Esophagus muscularis mucosa (tissue), 4 donors: ENCODE data around the gene DMXL2. TPM values are rescaled to one million over a fixed set of nuclear protein-coding genes. Genes with fewer than 3 reads are reported as not detected.
"Not testable (repeated sequence)": the region's sequence is repeated elsewhere in the genome, so short reads cannot be mapped to it uniquely, and the experiment has no call there.

ENCODE experiments used
- DNase-seq: peaks from one replicate; pipeline ENCODE4 v3.0.0-alpha.2; 2017; ENCODE audit errors: extremely low spot score
- H3K27ac ChIP-seq, 4 donors: fragments of 200-600 bp; sonication (generic); replicated peaks in 1 of 4; 1 replicate in 3 of 4; 2 replicates in 1 of 4; pipeline ENCODE4 v1.5.1; 2016 to 2019; ENCODE audit warnings: mild to moderate bottlenecking in 1 of 4
- H3K27me3 ChIP-seq, 4 donors: fragments of 200-600 bp; sonication (generic); one replicate each; pipeline versions ENCODE4 v1.5.1 to v1.6.0; 2016 to 2019
- H3K36me3 ChIP-seq, 4 donors: fragments of 200-600 bp; sonication (generic); one replicate each; pipeline ENCODE4 v1.5.1; 2016 to 2019
- H3K4me1 ChIP-seq, 4 donors: fragments of 200-600 bp; sonication (generic); one replicate each; pipeline ENCODE4 v1.5.1; 2016 to 2019
- H3K4me3 ChIP-seq, 4 donors: fragments of 200-600 bp; sonication (generic); 1 replicate in 2 of 4; 2 replicates in 2 of 4; pipeline ENCODE4 v1.5.1; 2016 to 2019; ENCODE audit warnings: mild to moderate bottlenecking in 4 of 4, moderate library complexity in 1 of 4
- H3K9me3 ChIP-seq, 4 donors: fragments of 200-600 bp; sonication (generic); 1 replicate in 3 of 4; 2 replicates in 1 of 4; pipeline ENCODE4 v1.5.1; 2016 to 2019
- EP300 ChIP-seq: sonication (generic); formaldehyde crosslinking; IDR thresholded peaks from one replicate; pipeline ENCODE4 v1.6.1; 2017; ENCODE audit warnings: antibody characterized with exemption
- POLR2A ChIP-seq: fragments of 450-650 bp; IDR thresholded peaks from one replicate; pipeline ENCODE4 v1.6.1; 2017; ENCODE audit warnings: antibody characterized with exemption, moderate library complexity, mild to moderate bottlenecking, low read depth
- POLR2AphosphoS5 ChIP-seq, 2 donors: sonication (generic); formaldehyde crosslinking; IDR thresholded peaks; one replicate each; pipeline ENCODE4 v1.6.1; 2017; ENCODE audit warnings: antibody characterized with exemption in 2 of 2
- WGBS: methylation state at CpG from one replicate; pipeline ENCODE4 v1.1.5; 2018; 5-methylcytosine and 5-hydroxymethylcytosine counted together
- intact Hi-C: fragments of 100-400 bp; cut with DNase I; formaldehyde crosslinking; loops from one replicate; pipeline ENCODE4 v1.15.1; 2023
- total RNA-seq, 4 donors: library from RNA; depleted of rRNA; stranded (reverse); fragments of >200 nt; gene quantifications; one replicate each; pipeline versions ENCODE4 v1.1.0 to v1.2.1, GENCODE V29; 2016
- TF ChIP-seq, protein P1 (sequence below), 3 experiments: fragments of 200-600 bp in 2 of 3; fragments of 450-650 bp in 1 of 3; sonication (generic) in 2 of 3; IDR thresholded peaks; one replicate each; pipeline ENCODE4 v1.5.1; 2017 to 2019; ENCODE audit warnings: antibody characterized with exemption in 3 of 3, mild to moderate bottlenecking in 2 of 3, moderate library complexity in 1 of 3

Gene DMXL2
- total RNA-seq, 4 donors from 2014 or later: 18.8 to 26.6 (median 19.3) TPM

DNA sequence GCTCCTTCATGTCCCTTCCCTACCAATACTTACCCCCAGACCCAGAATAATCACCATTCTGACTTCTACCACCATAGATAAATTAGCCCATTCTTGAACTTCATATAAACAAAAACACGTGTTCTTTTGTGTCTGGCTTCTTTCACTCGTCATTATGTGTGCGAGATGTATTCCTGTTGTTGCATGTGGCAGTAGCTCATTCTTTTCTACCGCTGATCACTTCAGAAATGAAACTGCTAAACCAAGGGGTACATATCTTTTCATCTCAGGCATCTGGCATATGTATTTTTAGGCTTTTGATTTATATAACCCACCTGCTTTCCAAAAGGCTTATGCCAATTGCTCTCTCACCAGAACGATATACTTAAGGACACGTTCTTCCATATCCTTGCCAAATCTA, 44.9 kb upstream of the DMXL2 start:
- intact Hi-C loops: no loop called here
- no peak for TF ChIP-seq POLR2AphosphoS5 (IDR thresholded peaks at IDR 0.05)
- TF ChIP-seq, protein P1, sequence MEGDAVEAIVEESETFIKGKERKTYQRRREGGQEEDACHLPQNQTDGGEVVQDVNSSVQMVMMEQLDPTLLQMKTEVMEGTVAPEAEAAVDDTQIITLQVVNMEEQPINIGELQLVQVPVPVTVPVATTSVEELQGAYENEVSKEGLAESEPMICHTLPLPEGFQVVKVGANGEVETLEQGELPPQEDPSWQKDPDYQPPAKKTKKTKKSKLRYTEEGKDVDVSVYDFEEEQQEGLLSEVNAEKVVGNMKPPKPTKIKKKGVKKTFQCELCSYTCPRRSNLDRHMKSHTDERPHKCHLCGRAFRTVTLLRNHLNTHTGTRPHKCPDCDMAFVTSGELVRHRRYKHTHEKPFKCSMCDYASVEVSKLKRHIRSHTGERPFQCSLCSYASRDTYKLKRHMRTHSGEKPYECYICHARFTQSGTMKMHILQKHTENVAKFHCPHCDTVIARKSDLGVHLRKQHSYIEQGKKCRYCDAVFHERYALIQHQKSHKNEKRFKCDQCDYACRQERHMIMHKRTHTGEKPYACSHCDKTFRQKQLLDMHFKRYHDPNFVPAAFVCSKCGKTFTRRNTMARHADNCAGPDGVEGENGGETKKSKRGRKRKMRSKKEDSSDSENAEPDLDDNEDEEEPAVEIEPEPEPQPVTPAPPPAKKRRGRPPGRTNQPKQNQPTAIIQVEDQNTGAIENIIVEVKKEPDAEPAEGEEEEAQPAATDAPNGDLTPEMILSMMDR (IDR thresholded peaks at IDR 0.05): no peak
- Histone ChIP-seq H3K27me3 (no peaks in the 10 kb centered on the region), H3K36me3 (no peaks in the 10 kb centered on the region), H3K9me3 (no peaks in the 10 kb centered on the region), H3K4me1 (no peaks in the 10 kb centered on the region), H3K27ac (no peak overlapping the region), H3K4me3 (no peak overlapping the region)
- no peak for DNase-seq
- 33% methylated on average over 6 of the region's 6 CpGs for WGBS

DNA sequence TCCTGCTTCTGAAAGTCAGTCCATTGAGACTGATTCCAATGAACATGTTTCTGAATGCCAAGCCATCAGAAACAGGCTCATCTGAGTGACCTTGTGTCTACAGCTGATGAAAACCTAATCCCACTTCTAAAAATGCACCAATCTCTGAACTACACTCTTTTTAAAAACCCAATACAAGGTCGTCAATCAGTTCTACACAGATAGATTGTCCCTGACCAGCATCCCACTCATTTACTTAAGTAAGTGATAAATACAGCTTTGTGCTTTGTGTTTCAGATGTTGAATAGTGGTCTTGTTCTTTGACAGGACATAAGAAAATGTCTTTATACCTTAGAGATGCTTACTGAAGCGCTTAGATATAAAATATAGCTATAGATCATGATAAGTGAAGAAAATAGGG, 38.5 kb upstream of the DMXL2 start:
- Histone ChIP-seq H3K4me3 (no peak overlapping the region), H3K36me3 (no peaks in the 10 kb centered on the region), H3K27ac (no peak overlapping the region), H3K27me3 (no peaks in the 10 kb centered on the region), H3K4me1 (no peaks in the 10 kb centered on the region), H3K9me3 (no peaks in the 10 kb centered on the region)
- WGBS: 84% methylated on average over 2 of the region's 2 CpGs
- intact Hi-C loops: no loop called here
- TF ChIP-seq, protein P1 (IDR thresholded peaks at IDR 0.05): no peak
- TF ChIP-seq EP300 (no peak), POLR2A (no peak), POLR2AphosphoS5 (IDR thresholded peaks at IDR 0.05) (no peak)
- no peak for DNase-seq

DNA sequence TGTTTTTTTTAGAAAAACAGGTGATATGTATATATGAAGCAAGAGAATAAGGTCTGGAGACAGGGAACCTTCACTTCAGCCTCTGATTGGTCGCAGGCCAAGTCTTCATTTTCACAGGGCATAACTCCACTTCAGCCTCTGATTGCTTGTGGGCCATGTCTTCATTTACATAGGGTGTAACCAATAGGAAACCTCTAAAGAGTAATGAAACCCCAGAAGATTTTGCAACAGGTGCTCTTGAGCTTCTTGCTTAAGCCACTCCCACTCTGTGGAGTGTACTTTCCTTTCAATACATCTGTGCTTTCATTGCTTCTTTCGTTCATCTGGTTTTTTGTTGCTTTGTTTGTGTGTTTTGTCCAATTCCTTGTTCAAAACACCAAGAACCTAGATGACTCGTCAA, 36.1 kb upstream of the DMXL2 start:
- intact Hi-C loops: no loop called here
- no peak for DNase-seq
- no peaks in the 10 kb centered on the region for H3K4me1 ChIP-seq
- no peak overlapping the region for H3K27ac ChIP-seq
- no peaks in the 10 kb centered on the region for H3K36me3 ChIP-seq
- no peak overlapping the region for H3K4me3 ChIP-seq
- H3K27me3 ChIP-seq: no peaks in the 10 kb centered on the region
- no peaks in the 10 kb centered on the region for H3K9me3 ChIP-seq
- WGBS: 89% methylated on average over 3 of the region's 3 CpGs
- TF ChIP-seq, protein P1 (IDR thresholded peaks at IDR 0.05): no peak
- no peak for TF ChIP-seq EP300
- TF ChIP-seq POLR2A: no peak
- no peak for TF ChIP-seq POLR2AphosphoS5 (IDR thresholded peaks at IDR 0.05)

DNA sequence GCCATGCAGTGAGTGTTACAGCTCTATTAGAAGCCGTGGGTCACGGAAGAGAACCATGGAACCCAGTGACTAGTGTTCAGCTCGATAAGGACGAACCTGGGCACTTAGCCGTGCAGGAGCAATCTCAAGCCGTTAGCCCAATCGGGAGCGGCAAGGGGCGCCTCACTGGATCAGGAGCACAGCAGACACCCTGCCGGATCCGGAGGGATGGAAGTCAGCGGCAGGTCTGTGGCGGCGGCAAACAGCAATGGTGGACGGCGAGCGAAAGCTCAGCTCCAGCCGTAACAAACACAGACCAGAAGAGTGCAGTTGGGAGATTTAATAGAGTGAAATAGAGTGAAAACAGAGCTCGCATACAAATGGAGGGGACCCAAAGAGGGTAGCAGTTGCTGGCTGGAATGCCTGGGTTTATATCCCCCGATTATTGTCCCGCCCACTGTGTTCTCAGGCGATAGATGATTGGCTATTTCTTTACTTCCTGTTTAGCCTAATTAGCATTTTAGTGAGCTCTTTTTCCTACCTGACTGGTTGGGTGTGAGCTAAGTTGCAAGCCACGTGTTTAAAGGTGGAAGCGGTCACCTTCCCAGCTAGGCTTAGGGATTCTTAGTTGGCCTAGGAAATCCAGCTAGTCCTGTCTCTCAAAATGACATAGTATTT, 33.0 kb upstream of the DMXL2 start:
- intact Hi-C loops, DNase-seq: not testable (repeated sequence)
- WGBS: 94% methylated on average over 23 of the region's 24 CpGs

DNA sequence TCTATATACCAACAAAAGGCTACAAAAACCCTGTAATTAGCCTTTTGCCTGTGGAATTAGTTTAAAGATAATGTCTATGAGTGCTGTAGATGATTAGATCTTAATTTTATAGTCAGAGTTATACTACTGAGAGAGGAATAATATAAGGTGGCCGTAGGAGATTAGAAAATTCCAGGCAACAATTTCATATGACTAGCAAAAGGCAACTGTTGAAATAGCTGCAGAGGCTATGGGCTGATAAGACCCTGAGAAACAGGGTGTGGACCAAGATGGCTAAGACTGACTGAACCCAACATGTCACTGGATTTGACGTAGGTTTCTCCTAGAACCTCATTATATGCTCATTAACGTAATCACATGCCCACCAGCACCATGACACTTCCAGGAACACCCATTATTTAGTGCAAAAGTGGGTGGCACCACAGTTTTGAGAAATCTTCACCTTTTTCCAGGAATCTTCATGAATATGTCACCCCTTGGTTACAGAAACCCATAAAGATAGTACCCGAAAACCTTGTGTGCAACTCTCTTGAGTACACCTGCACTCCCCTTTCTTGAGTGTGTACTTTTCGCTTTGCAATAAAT, 29.6 kb upstream of the DMXL2 start:
- 81% methylated on average over 5 of the region's 5 CpGs for WGBS
- intact Hi-C loops: no loop called here

More for the DNA sequence above, 33.0 kb upstream of the DMXL2 start:
- not testable (repeated sequence) for H3K27ac ChIP-seq, H3K27me3 ChIP-seq, H3K36me3 ChIP-seq, H3K4me1 ChIP-seq, H3K4me3 ChIP-seq, H3K9me3 ChIP-seq

More for the DNA sequence above, 29.6 kb upstream of the DMXL2 start:
- DNase-seq: no peak
- Histone ChIP-seq H3K9me3 (no peaks in the 10 kb centered on the region), H3K36me3 (no peaks in the 10 kb centered on the region), H3K4me3 (no peak overlapping the region), H3K4me1 (no peaks in the 10 kb centered on the region), H3K27ac (no peak overlapping the region), H3K27me3 (no peaks in the 10 kb centered on the region)
- TF ChIP-seq POLR2AphosphoS5 (IDR thresholded peaks at IDR 0.05) (no peak), EP300 (no peak), POLR2A (no peak)
- TF ChIP-seq, protein P1 (IDR thresholded peaks at IDR 0.05): no peak
